Common myeloid progenitor, CD34-positive (primary cell): ENCODE data around the gene DIS3L2.
"Not testable (repeated sequence)": the region's sequence is repeated elsewhere in the genome, so short reads cannot be mapped to it uniquely, and the experiment has no call there.

Experiments
- CTCF ChIA-PET: fragments of 350-600 bp; sonication (Branson Sonifier 250); formaldehyde crosslinking; loops from one replicate; lab custom pipeline; 2021; ENCODE audit warnings: antibody characterized with exemption; lab: Charles Lee
- POLR2A ChIA-PET: fragments of 350-600 bp; sonication (Branson Sonifier 250); formaldehyde crosslinking; loops from one replicate; lab custom pipeline; 2021; ENCODE audit warnings: antibody characterized with exemption; lab: Charles Lee
- DNase-seq, 3 donors: peaks; one replicate each; pipeline versions ENCODE4 v3.0.0 to v3.0.0-alpha.2; 2013
- H3K27ac ChIP-seq, 2 experiments: 1 replicate in 1 of 2; 2 replicates in 1 of 2; pipeline ENCODE4 v1.7.0; 2013; ENCODE audit warnings: inconsistent platforms in 2 of 2, low read length in 2 of 2, mild to moderate bottlenecking in 2 of 2, low read depth in 1 of 2, moderate library complexity in 1 of 2; ENCODE audit not compliant: severe bottlenecking in 2 of 2, insufficient read depth in 1 of 2, poor library complexity in 1 of 2
- H3K27me3 ChIP-seq, 5 experiments: replicated peaks in 2 of 5; 1 replicate in 3 of 5; 2 replicates in 2 of 5; pipeline versions ENCODE4 v1.6.1 to v1.7.0; 2013; ENCODE audit warnings: low read length in 4 of 5, mild to moderate bottlenecking in 2 of 5, moderate library complexity in 2 of 5, inconsistent platforms in 1 of 5; ENCODE audit not compliant: insufficient read depth in 5 of 5, control insufficient read depth in 4 of 5
- H3K36me3 ChIP-seq, 4 experiments: 1 replicate in 2 of 4; 2 replicates in 2 of 4; pipeline versions ENCODE4 v1.6.1 to v1.7.0; 2013; ENCODE audit warnings: low read length in 3 of 4, control low read depth in 1 of 4, mild to moderate bottlenecking in 1 of 4; ENCODE audit not compliant: control insufficient read depth in 4 of 4, insufficient read depth in 4 of 4
- H3K4me1 ChIP-seq, 4 experiments: 1 replicate in 3 of 4; 2 replicates in 1 of 4; pipeline versions ENCODE4 v1.6.1 to v1.7.1; 2013; ENCODE audit warnings: low read length in 3 of 4, mild to moderate bottlenecking in 3 of 4, control low read depth in 1 of 4, inconsistent platforms in 1 of 4, moderate library complexity in 1 of 4; ENCODE audit not compliant: control insufficient read depth in 4 of 4, insufficient read depth in 4 of 4; ENCODE audit errors: control extremely low read depth in 1 of 4
- H3K4me3 ChIP-seq, 7 experiments: 1 replicate in 4 of 7; 2 replicates in 3 of 7; pipeline versions ENCODE4 v1.5.1 to v1.7.0; 2013; ENCODE audit warnings: mild to moderate bottlenecking in 7 of 7, low read length in 6 of 7, moderate library complexity in 6 of 7, inconsistent platforms in 2 of 7, low read depth in 2 of 7, control low read depth in 1 of 7; ENCODE audit not compliant: insufficient read depth in 4 of 7, control insufficient read depth in 1 of 7; ENCODE audit errors: extremely low read depth in 1 of 7
- H3K9me3 ChIP-seq, 5 experiments: 1 replicate in 4 of 5; 2 replicates in 1 of 5; pipeline versions ENCODE4 v1.6.1 to v1.7.1; 2013; ENCODE audit warnings: low read length in 4 of 5, mild to moderate bottlenecking in 2 of 5, inconsistent platforms in 1 of 5, low read depth in 1 of 5, moderate library complexity in 1 of 5; ENCODE audit not compliant: control insufficient read depth in 4 of 5, insufficient read depth in 2 of 5; ENCODE audit errors: control extremely low read depth in 1 of 5
- WGBS: methylation state at CpG from one replicate; pipeline ENCODE4 v1.1.5; 2013; ENCODE audit not compliant: insufficient coverage; 5-methylcytosine and 5-hydroxymethylcytosine counted together

DIS3L2 gene

GRCh38 chr2:232030229-232030628 lies 68.7 kb downstream of the DIS3L2 start:
- Histone ChIP-seq H3K4me3 (no peak overlapping the region), H3K9me3 (peaks cover 0 to under 1% (median 0%) of the 10 kb centered on the region in 5 experiments), H3K27ac (no peak overlapping the region), H3K36me3 (peaks cover 3 to 22% (median 15%) of the 10 kb centered on the region in 4 experiments), H3K27me3 (no peaks in the 10 kb centered on the region), H3K4me1 (no peaks in the 10 kb centered on the region)
- 100% methylated on average over 2 of the region's 2 CpGs for WGBS
- DNase-seq, result no peak
- ChIA-PET POLR2A (no interaction called here), CTCF (no interaction called here)

- H3K4me1 ChIP-seq, DNase-seq, H3K27ac ChIP-seq, CTCF ChIA-PET, POLR2A ChIA-PET, H3K27me3 ChIP-seq, H3K4me3 ChIP-seq: not testable (repeated sequence)
- Histone ChIP-seq H3K36me3 (peaks cover under 1 to 28% (median 3%) of the 10 kb centered on the region in 4 experiments), H3K9me3 (peaks cover 0 to 13% (median 5%) of the 10 kb centered on the region in 5 experiments)
- 100% methylated on average over 1 of the region's 2 CpGs for WGBS
Measured at GRCh38 chr2:232035292-232035691, 73.8 kb downstream of the DIS3L2 start.

- H3K9me3 ChIP-seq, result peaks cover 0 to 13% (median 5%) of the 10 kb centered on the region in 5 experiments
- peaks cover 0 to 20% (median 2%) of the 10 kb centered on the region in 4 experiments for H3K36me3 ChIP-seq
- H3K27me3 ChIP-seq, DNase-seq, H3K4me1 ChIP-seq, CTCF ChIA-PET, H3K27ac ChIP-seq, H3K4me3 ChIP-seq, POLR2A ChIA-PET: not testable (repeated sequence)
- 100% methylated on average over 4 of the region's 4 CpGs for WGBS
Measured at GRCh38 chr2:232036876-232037275, 75.4 kb downstream of the DIS3L2 start.

- H3K27me3 ChIP-seq, result no peaks in the 10 kb centered on the region
- H3K36me3 ChIP-seq, result peaks cover 3 to 17% (median 7%) of the 10 kb centered on the region in 4 experiments
- ChIA-PET POLR2A (no interaction called here), CTCF (no interaction called here)
- peaks cover 0 to 13% (median 5%) of the 10 kb centered on the region in 5 experiments for H3K9me3 ChIP-seq
- no peak for DNase-seq
- 50% methylated on average over 1 of the region's 1 CpG for whole genome bisulfite sequencing
- no peak overlapping the region for H3K4me3 ChIP-seq
- no peaks in the 10 kb centered on the region for H3K4me1 ChIP-seq
- H3K27ac ChIP-seq, result no peak overlapping the region
Measured at GRCh38 chr2:232038251-232038880, 76.9 kb downstream of the DIS3L2 start.

GRCh38 chr2:232038881-232039485 lies 77.5 kb downstream of the DIS3L2 start:
- DNase-seq, result no peak
- Histone ChIP-seq H3K36me3 (peaks cover 3 to 16% (median 7%) of the 10 kb centered on the region in 4 experiments), H3K27me3 (no peaks in the 10 kb centered on the region), H3K4me3 (no peak overlapping the region), H3K27ac (no peak overlapping the region), H3K9me3 (peaks cover 0 to 13% (median 5%) of the 10 kb centered on the region in 5 experiments), H3K4me1 (no peaks in the 10 kb centered on the region)
- POLR2A ChIA-PET, result no interaction called here
- 100% methylated on average over 2 of the region's 7 CpGs for WGBS
- CTCF ChIA-PET, result interaction anchor here (0.9 kb wide), 1 partner anchor 18 kb away, joined by 3 read pairs; no protein-coding TSS in a partner anchor

- no peaks in the 10 kb centered on the region for H3K27me3 ChIP-seq
- H3K27ac ChIP-seq, result no peak overlapping the region
- ChIA-PET POLR2A (interaction anchor here (0.6 kb wide), 1 partner anchor 218 kb away, joined by 3 read pairs; no protein-coding TSS in a partner anchor), CTCF (no interaction called here)
- H3K9me3 ChIP-seq, result no peaks in the 10 kb centered on the region
- DNase-seq, result no peak
- no peak overlapping the region for H3K4me3 ChIP-seq
- H3K4me1 ChIP-seq, result no peaks in the 10 kb centered on the region
- no CpG with 5 or more reads among the region's 2 CpGs for WGBS
- peaks cover 3 to 5% (median 4%) of the 10 kb centered on the region in 4 experiments for H3K36me3 ChIP-seq
Measured at GRCh38 chr2:232042911-232043574, 81.5 kb downstream of the DIS3L2 start.

GRCh38 chr2:232043966-232044365 lies 82.5 kb downstream of the DIS3L2 start:
- peaks cover 3 to 5% (median 4%) of the 10 kb centered on the region in 4 experiments for H3K36me3 ChIP-seq
- H3K9me3 ChIP-seq, result no peaks in the 10 kb centered on the region
- H3K4me3 ChIP-seq, result no peak overlapping the region
- no peak for DNase-seq
- CTCF ChIA-PET, result no interaction called here
- POLR2A ChIA-PET, result no interaction called here
- H3K4me1 ChIP-seq, result no peaks in the 10 kb centered on the region
- H3K27me3 ChIP-seq, result no peaks in the 10 kb centered on the region
- no peak overlapping the region for H3K27ac ChIP-seq
